Activated T-cell treated with anti-CD3 and anti-CD28 coated beads, Interleukin-2, amount 50 U/mL, for 4 hours (primary cell): Measurements from ENCODE around the gene ESYT1. TPM values are rescaled to one million over a fixed set of nuclear protein-coding genes. Genes with fewer than 3 reads are reported as not detected.
A peak's percentile ranks its signal among the peaks of the same experiment; 100 is the strongest.
"Not testable (repeated sequence)": the region's sequence is repeated elsewhere in the genome, so short reads cannot be mapped to it uniquely, and the experiment has no call there.

ENCODE experiments used
- ATAC-seq, 2 donors: fragments of 200-7000 bp; cut with Tn5 transposase; one replicate each; pipeline ENCODE4 v1.10.0; 2021
- DNase-seq: peaks from one replicate; pipeline ENCODE4 v3.0.0-alpha.2; 2020
- H3K27me3 Mint-ChIP-seq: one replicate; pipeline ENCODE4 v1.8.0; 2021; ENCODE audit warnings: low read depth, mixed read lengths
- H3K36me3 Mint-ChIP-seq: one replicate; pipeline ENCODE4 v1.8.0; 2022; ENCODE audit warnings: mixed read lengths; ENCODE audit not compliant: insufficient read depth
- H3K4me1 Mint-ChIP-seq: one replicate; pipeline ENCODE4 v1.8.0; 2021; ENCODE audit warnings: low read depth, mixed read lengths
- H3K4me3 Mint-ChIP-seq: one replicate; pipeline ENCODE4 v1.8.0; 2021; ENCODE audit warnings: mild to moderate bottlenecking, moderate library complexity, mixed read lengths
- H3K9me3 Mint-ChIP-seq: one replicate; pipeline ENCODE4 v1.8.0; 2021; ENCODE audit warnings: mixed read lengths
- total RNA-seq, 3 donors: library from RNA; stranded (reverse); gene quantifications; one replicate each; pipeline ENCODE4 v1.2.1, GENCODE V29; 2021

ESYT1 gene
- total RNA-seq, 3 donors from 2014 or later = 95.9 to 113 (median 106) TPM

GRCh38 chr12:56116267-56117081 is 11.6 kb upstream of the ESYT1 start, which contains the start of gene RPL41:
TSS of gene RPL41 (plus strand) at chr12:56116633.
- ATAC-seq (peak; percentile 49 to 50), DNase-seq (peak; percentile 94)
- Mint-ChIP-seq H3K4me1 (peaks cover 25% of the 10 kb centered on the region), H3K4me3 (peak within 1 kb of the TSS; percentile 99), H3K36me3 (peaks cover 38% of the 10 kb centered on the region), H3K9me3 (no peaks in the 10 kb centered on the region), H3K27me3 (no peaks in the 10 kb centered on the region)

GRCh38 chr12:56117082-56117706 is 10.9 kb upstream of the ESYT1 start:
- DNase-seq, H3K9me3 Mint-ChIP-seq, ATAC-seq, H3K27me3 Mint-ChIP-seq: not testable (repeated sequence)
- H3K4me1 Mint-ChIP-seq = peaks cover 25% of the 10 kb centered on the region
- peak overlapping the region; percentile 99 for H3K4me3 Mint-ChIP-seq
- peaks cover 33% of the 10 kb centered on the region for H3K36me3 Mint-ChIP-seq

DNA sequence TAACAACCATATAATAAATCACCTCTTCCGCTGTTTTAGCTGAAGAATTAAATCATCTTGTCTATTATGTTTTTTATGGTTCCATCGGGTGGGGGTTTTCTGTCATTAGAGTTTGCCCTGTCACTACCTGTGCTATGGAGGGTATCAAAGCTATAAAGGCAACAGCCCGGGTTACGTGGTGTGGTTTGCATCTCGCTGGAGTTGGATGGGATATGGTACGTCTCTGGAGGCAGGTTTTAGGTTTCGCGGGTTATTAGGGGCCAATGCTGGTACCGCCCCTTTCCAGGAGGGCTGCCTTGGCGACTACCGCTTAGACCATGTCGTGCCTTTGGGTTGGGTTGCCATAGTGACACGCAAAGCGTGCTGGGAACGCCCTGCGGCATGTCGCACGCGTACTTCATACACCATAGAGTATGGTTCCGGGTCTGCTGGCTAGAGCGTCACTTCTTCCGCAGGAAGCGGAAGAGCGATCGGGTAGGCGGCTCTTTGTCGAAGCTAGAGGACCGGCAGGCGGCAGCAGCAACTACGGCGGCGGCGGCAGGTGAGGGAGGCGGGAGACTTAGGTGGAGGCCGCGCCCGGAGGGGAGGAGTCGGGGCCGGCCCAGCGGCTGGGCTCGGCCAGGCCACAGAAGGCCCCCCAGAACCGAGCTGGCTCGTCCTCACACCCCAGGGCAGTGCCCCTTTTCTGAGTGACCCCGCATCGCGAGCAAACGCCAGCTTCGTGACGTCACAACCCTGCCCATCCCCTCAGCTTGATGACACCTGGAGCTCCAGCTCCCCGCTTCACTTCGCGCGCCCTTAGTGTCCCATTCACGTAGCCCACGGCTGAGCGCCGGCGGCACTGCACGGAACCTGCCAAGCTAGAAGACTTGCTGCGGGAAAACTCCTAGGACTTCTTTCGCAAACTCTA is 10.0 kb upstream of the ESYT1 start, which contains the start of gene ZC3H10:
ZC3H10 (plus strand) TSS at position 489 of the 910 bp plus-strand sequence. CDS start 2,297 bp downstream, outside the sequence.
- DNase-seq (peak; percentile 94), ATAC-seq (peak; percentile 86 to 89)
- Mint-ChIP-seq H3K4me1 (peaks cover 25% of the 10 kb centered on the region), H3K4me3 (peak within 1 kb of the TSS; percentile 99), H3K27me3 (no peaks in the 10 kb centered on the region), H3K36me3 (peaks cover 36% of the 10 kb centered on the region), H3K9me3 (no peaks in the 10 kb centered on the region)

DNA sequence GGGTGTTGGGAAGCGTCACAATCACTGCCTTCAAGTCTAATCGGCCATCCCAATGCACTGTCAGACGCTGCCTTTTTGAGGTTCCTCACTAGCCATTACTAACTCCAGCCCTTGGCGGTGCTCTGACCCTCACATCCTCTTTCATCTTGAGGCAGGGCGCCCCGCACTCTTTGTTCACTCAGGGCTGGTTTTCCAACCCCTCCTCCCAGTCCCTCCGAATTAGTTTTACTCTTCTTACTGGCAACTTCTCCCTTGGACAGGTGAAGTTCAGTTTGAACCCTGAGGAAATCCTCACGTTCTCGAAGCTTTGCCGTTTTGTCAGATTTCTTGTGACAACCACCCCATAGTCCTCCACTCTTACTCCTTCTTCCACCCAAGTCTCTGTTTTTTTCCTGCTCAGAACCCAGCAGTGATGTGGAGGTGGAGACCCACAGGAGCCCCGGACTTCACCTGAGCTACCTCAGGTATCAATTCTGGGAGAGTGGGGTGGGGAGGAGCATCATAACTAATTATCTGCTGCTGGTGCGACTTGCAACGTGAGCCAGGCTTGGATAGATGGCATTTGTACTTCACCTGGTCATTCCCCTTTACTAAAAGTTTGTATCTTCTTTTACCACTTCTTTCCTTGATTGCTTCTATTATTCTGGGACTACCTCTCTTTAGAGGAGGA is 9.2 kb upstream of the ESYT1 start:
- no peak for ATAC-seq

GRCh38 chr12:56119361-56119796 is 8.7 kb upstream of the ESYT1 start:
- H3K27me3 Mint-ChIP-seq = no peaks in the 10 kb centered on the region
- H3K36me3 Mint-ChIP-seq = peaks cover 25% of the 10 kb centered on the region
- DNase-seq (peak; percentile 55), ATAC-seq (no peak)
- peaks cover 32% of the 10 kb centered on the region for H3K4me1 Mint-ChIP-seq
- peak overlapping the region; percentile 99 for H3K4me3 Mint-ChIP-seq
- H3K9me3 Mint-ChIP-seq = no peaks in the 10 kb centered on the region

More for the DNA sequence above, 9.2 kb upstream of the ESYT1 start:
- peaks cover 28% of the 10 kb centered on the region for H3K36me3 Mint-ChIP-seq
- H3K9me3 Mint-ChIP-seq = no peaks in the 10 kb centered on the region
- H3K4me3 Mint-ChIP-seq = peak overlapping the region; percentile 99
- no peak for DNase-seq
- H3K4me1 Mint-ChIP-seq = peaks cover 27% of the 10 kb centered on the region
- H3K27me3 Mint-ChIP-seq = no peaks in the 10 kb centered on the region

DNA sequence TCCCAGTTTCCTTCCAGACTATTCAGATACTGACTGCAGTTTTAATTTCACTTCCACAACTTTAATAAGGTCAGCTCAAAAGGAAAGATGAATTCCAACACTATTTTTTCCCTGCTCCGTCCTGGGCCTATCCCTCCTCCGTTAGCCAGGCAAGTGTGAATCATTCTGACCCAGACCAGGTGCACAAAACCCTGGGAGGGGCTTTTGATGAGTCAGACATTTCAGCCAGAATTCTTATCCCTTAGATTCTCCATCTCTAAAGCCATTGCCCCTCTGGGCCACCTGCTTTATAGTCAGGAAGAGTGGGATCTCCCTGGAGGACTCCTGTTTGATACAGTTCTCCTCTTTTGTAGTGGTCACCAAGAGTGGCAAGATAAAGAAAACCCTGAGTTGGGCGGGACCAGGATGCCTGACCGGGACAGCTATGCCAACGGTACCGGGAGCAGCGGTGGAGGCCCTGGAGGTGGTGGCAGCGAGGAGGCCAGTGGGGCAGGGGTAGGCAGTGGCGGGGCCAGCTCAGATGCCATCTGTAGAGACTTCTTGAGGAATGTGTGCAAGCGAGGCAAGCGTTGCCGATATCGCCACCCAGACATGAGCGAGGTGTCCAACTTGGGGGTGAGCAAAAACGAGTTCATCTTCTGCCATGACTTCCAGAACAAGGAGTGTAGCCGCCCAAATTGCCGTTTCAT is 7.8 kb upstream of the ESYT1 start:
- no peak for DNase-seq
- Mint-ChIP-seq H3K4me3 (no peak overlapping the region), H3K36me3 (peaks cover 25% of the 10 kb centered on the region), H3K4me1 (peaks cover 33% of the 10 kb centered on the region), H3K9me3 (no peaks in the 10 kb centered on the region), H3K27me3 (no peaks in the 10 kb centered on the region)
- ATAC-seq = no peak

DNA sequence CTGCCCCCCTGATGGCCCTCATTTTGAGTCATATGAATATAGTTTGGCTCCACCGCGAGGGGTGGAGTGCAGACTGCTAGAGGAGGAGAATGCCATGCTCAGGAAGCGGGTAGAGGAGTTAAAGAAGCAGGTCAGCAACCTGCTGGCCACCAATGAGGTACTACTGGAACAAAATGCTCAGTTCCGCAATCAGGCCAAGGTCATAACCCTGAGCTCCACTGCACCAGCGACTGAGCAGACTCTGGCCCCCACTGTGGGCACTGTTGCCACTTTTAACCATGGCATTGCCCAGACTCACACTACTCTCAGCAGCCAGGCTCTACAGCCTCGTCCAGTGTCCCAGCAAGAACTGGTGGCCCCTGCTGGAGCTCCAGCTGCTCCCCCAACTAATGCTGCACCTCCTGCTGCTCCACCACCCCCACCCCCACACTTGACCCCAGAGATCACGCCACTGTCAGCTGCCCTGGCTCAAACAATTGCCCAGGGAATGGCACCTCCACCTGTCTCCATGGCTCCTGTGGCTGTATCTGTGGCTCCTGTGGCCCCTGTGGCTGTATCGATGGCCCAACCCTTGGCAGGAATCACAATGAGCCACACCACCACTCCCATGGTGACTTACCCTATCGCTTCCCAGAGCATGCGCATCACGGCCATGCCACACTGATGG is 6.7 kb upstream of the ESYT1 start:
- DNase-seq (no peak), ATAC-seq (no peak)
- Mint-ChIP-seq H3K36me3 (peaks cover 25% of the 10 kb centered on the region), H3K27me3 (no peaks in the 10 kb centered on the region), H3K4me1 (peaks cover 34% of the 10 kb centered on the region), H3K4me3 (no peak overlapping the region), H3K9me3 (no peaks in the 10 kb centered on the region)

DNA sequence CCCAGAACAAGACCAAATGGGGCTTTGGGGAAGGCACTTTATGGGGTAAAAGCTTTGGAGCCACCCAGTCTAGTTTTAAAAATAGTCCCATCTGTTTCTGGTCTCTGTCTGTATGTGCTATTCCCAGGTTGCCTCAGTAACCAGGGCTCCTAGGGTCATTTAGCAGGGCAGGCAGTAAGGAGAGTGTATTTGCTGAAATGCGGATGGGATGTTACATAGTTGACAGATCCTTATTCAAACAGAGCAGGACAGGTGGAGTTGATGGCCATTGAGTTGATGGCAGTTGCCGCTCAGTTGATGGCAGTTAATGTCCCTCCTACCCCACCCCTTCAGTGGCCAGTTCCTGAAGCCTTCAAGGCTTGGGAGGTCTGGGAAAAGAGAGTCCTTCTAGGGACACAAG is 5.4 kb upstream of the ESYT1 start:
- Mint-ChIP-seq H3K4me3 (no peak overlapping the region), H3K36me3 (peaks cover 14% of the 10 kb centered on the region), H3K9me3 (no peaks in the 10 kb centered on the region), H3K27me3 (no peaks in the 10 kb centered on the region), H3K4me1 (peaks cover 47% of the 10 kb centered on the region)
- no peak for ATAC-seq
- DNase-seq = no peak

DNA sequence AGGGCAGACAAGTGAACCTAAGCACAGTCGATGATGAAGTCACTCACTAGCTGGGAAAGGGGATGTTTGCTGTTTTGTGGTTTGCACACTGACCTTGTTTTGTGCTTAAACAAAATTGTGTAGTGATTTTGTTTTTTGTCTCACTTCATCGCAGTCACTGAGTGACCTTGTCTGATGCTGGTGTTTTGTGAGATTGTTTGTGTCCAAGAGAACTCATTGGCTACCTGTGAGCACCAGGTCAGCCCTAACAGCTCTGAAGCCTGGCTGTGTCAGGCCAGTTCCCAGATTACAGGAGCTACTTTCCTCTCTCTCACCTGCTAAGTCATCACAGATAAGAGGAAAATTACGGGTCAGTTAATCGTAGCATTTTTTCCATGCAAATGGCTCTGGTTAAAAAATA is 3.9 kb upstream of the ESYT1 start:
- no peak overlapping the region for H3K4me3 Mint-ChIP-seq
- H3K4me1 Mint-ChIP-seq = peaks cover 45% of the 10 kb centered on the region
- H3K9me3 Mint-ChIP-seq = no peaks in the 10 kb centered on the region
- no peak for ATAC-seq
- peaks cover 10% of the 10 kb centered on the region for H3K36me3 Mint-ChIP-seq
- DNase-seq = no peak
- H3K27me3 Mint-ChIP-seq = no peaks in the 10 kb centered on the region

- ATAC-seq = no peak
- no peaks in the 10 kb centered on the region for H3K9me3 Mint-ChIP-seq
Observed at GRCh38 chr12:56126732-56127239, 1.3 kb upstream of the ESYT1 start.

DNA sequence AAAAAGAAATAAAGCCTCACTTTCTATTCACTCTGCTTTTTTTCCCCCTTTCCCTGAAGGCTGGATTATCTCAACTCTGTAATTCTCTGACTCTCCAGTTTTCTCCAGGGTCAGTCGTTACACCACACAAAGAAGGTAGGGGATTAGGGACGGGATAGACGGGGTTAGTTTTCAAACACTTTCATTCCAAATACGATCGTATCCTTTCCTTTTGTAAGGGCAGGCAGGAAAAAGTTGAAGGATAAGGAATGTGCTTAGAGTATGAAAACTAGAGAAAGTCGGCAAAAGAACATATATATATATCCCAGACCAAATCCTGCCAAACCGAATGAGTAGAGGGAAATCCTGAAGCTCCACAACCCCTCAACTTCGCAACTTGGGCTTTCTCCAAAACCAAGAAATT is 581 bp upstream of the ESYT1 start:
- no peak for ATAC-seq
- H3K9me3 Mint-ChIP-seq = no peaks in the 10 kb centered on the region
- peaks cover 65% of the 10 kb centered on the region for H3K4me1 Mint-ChIP-seq
- no peaks in the 10 kb centered on the region for H3K27me3 Mint-ChIP-seq
- H3K4me3 Mint-ChIP-seq = peak overlapping the region; percentile 95
- H3K36me3 Mint-ChIP-seq = peaks cover 24% of the 10 kb centered on the region
- no peak for DNase-seq

More at GRCh38 chr12:56126732-56127239, 1.3 kb upstream of the ESYT1 start:
- peak overlapping the region; percentile 22 for H3K4me3 Mint-ChIP-seq
- peaks cover 18% of the 10 kb centered on the region for H3K36me3 Mint-ChIP-seq
- H3K27me3 Mint-ChIP-seq = no peaks in the 10 kb centered on the region
- peaks cover 59% of the 10 kb centered on the region for H3K4me1 Mint-ChIP-seq
- DNase-seq = no peak

DNA sequence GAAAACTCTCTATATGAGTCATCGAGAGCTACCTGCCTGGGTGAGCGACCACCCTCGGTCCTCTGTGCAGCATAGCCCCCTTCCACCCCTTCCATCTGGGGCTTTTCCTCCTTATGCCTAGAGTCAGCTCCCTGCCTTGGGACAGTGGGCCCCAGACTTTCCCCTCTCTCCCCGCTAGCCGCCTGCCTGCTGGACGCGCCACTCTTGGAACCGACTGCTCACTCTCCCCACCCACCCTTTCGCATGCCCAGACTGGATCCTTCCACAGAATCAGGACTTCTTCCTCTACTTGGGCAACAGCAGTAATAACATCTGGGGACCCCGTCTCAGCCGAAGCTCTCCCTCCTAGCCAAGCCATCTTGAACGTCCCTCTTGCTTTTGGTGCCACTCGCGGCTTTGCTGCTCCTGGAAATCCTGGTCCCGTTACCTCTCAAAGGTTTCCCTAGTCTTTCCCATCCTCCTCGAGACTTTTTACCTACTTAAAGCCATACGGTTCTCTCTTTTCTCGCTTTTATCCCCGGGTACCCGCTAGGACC is 671 bp downstream of the ESYT1 start:
- Mint-ChIP-seq H3K9me3 (no peaks in the 10 kb centered on the region), H3K27me3 (no peaks in the 10 kb centered on the region), H3K4me1 (peaks cover 67% of the 10 kb centered on the region), H3K36me3 (peaks cover 26% of the 10 kb centered on the region), H3K4me3 (peak overlapping the region; percentile 95)
- ATAC-seq = no peak
- DNase-seq = no peak
